KMS-11 (cell line): ENCODE results near the gene SCO2.

ENCODE experiments used
- H2AFZ ChIP-seq: fragments of 200-600 bp; sonication (generic); 2 replicates; pipeline ENCODE4 v1.6.1; 2016; ENCODE audit warnings: antibody characterized with exemption, mixed run types, low read depth
- H3K27ac ChIP-seq: fragments of 200-600 bp; sonication (generic); 2 replicates; pipeline ENCODE4 v1.6.1; 2016; ENCODE audit warnings: mild to moderate bottlenecking, mixed run types
- H3K27me3 ChIP-seq: fragments of 200-600 bp; sonication (generic); 2 replicates; pipeline ENCODE4 v1.6.1; 2017; ENCODE audit warnings: mild to moderate bottlenecking, low read depth, mixed run types, moderate library complexity; ENCODE audit not compliant: insufficient read depth
- H3K36me3 ChIP-seq: fragments of 200-600 bp; sonication (generic); 2 replicates; pipeline ENCODE4 v1.6.1; 2017; ENCODE audit warnings: mild to moderate bottlenecking, mixed run types; ENCODE audit not compliant: insufficient read depth
- H3K4me1 ChIP-seq: fragments of 200-600 bp; sonication (generic); 2 replicates; pipeline ENCODE4 v1.6.1; 2016; ENCODE audit warnings: mild to moderate bottlenecking, low read depth, mixed run types; ENCODE audit not compliant: poor library complexity, severe bottlenecking
- H3K4me2 ChIP-seq: fragments of 200-600 bp; sonication (generic); 2 replicates; pipeline ENCODE4 v1.7.0; 2016; ENCODE audit warnings: mild to moderate bottlenecking, mixed run types
- H3K4me3 ChIP-seq: fragments of 200-600 bp; sonication (generic); IDR thresholded peaks from 2 replicates; pipeline ENCODE4 v1.6.1; 2017; ENCODE audit warnings: low read depth, low read length, mixed read lengths; ENCODE audit not compliant: insufficient read depth
- H3K79me2 ChIP-seq: fragments of 200-600 bp; sonication (generic); 2 replicates; pipeline ENCODE4 v1.6.1; 2016; ENCODE audit warnings: low read depth, mixed run types; ENCODE audit not compliant: insufficient read depth
- H3K9ac ChIP-seq: fragments of 200-600 bp; sonication (generic); 2 replicates; pipeline ENCODE4 v1.6.1; 2016; ENCODE audit warnings: mild to moderate bottlenecking, mixed run types
- H4K20me1 ChIP-seq: fragments of 200-600 bp; sonication (generic); 2 replicates; pipeline ENCODE4 v1.6.1; 2016; ENCODE audit warnings: mild to moderate bottlenecking, mixed run types; ENCODE audit not compliant: insufficient read depth
- CTCF ChIP-seq: fragments of 200-600 bp; sonication (generic); conservative IDR thresholded peaks from 2 replicates; pipeline ENCODE4 v1.6.1; 2017; ENCODE audit warnings: low read depth, mild to moderate bottlenecking, antibody characterized with exemption, low read length, moderate library complexity, mixed read lengths

SCO2 gene

GRCh38 chr22:50506611-50507420, 18.6 kb downstream of the SCO2 start:
- H3K4me1 ChIP-seq: peaks cover 10% of the 10 kb centered on the region
- H3K36me3 ChIP-seq: no peaks in the 10 kb centered on the region
- no peak for TF ChIP-seq CTCF
- H3K4me3 ChIP-seq: no peak overlapping the region
- H3K4me2 ChIP-seq: peak overlapping the region; percentile 51
- H3K9ac ChIP-seq: peak overlapping the region; percentile 39; the same call in 1 of the 2 replicates
- H3K79me2 ChIP-seq: peaks cover 37% of the 10 kb centered on the region
- H4K20me1 ChIP-seq: no peaks in the 10 kb centered on the region
- peak overlapping the region; percentile 54; the same call in 1 of the 2 replicates for H2AFZ ChIP-seq
- H3K27me3 ChIP-seq: no peaks in the 10 kb centered on the region
- H3K27ac ChIP-seq: no peak overlapping the region

- no peaks in the 10 kb centered on the region for H3K27me3 ChIP-seq
- peaks cover 33% of the 10 kb centered on the region for H3K79me2 ChIP-seq
- no peak overlapping the region for H2AFZ ChIP-seq
- no peaks in the 10 kb centered on the region for H3K36me3 ChIP-seq
- H3K4me3 ChIP-seq: no peak overlapping the region
- peak overlapping the region; percentile 51; the same call in 1 of the 2 replicates for H3K4me2 ChIP-seq
- no peak for TF ChIP-seq CTCF
- H3K4me1 ChIP-seq: peaks cover 7% of the 10 kb centered on the region
- no peak overlapping the region for H3K9ac ChIP-seq
- H3K27ac ChIP-seq: no peak overlapping the region
- H4K20me1 ChIP-seq: no peaks in the 10 kb centered on the region
Observed at GRCh38 chr22:50505776-50506610, 19.4 kb downstream of the SCO2 start.

- H3K4me1 ChIP-seq: peaks cover 7% of the 10 kb centered on the region
- no peak overlapping the region for H3K27ac ChIP-seq
- H3K36me3 ChIP-seq: no peaks in the 10 kb centered on the region
- no peaks in the 10 kb centered on the region for H3K27me3 ChIP-seq
- no peak overlapping the region for H3K9ac ChIP-seq
- H3K4me3 ChIP-seq: no peak overlapping the region
- H3K79me2 ChIP-seq: peaks cover 28% of the 10 kb centered on the region
- no peak overlapping the region for H2AFZ ChIP-seq
- no peak for TF ChIP-seq CTCF
- H4K20me1 ChIP-seq: no peaks in the 10 kb centered on the region
- no peak overlapping the region for H3K4me2 ChIP-seq
Observed at GRCh38 chr22:50505276-50505775, 20.1 kb downstream of the SCO2 start.

- no peak overlapping the region for H3K27ac ChIP-seq
- TF ChIP-seq CTCF: no peak
- no peak overlapping the region for H3K9ac ChIP-seq
- no peaks in the 10 kb centered on the region for H4K20me1 ChIP-seq
- no peak overlapping the region for H3K4me3 ChIP-seq
- H3K36me3 ChIP-seq: no peaks in the 10 kb centered on the region
- H3K4me1 ChIP-seq: peaks cover 6% of the 10 kb centered on the region
- peaks cover 21% of the 10 kb centered on the region for H3K79me2 ChIP-seq
- H3K27me3 ChIP-seq: no peaks in the 10 kb centered on the region
- no peak overlapping the region for H3K4me2 ChIP-seq
- H2AFZ ChIP-seq: no peak overlapping the region
Observed at GRCh38 chr22:50504369-50505211, 20.8 kb downstream of the SCO2 start.
